ENCODE measurements around the gene LMO1. TPM values are rescaled to one million over a fixed set of nuclear protein-coding genes. Genes with fewer than 3 reads are reported as not detected.

Gene LMO1
- total RNA-seq, 1 experiment from 2014 or later: not detected

- no peak overlapping the region for H3K4me3 Mint-ChIP-seq (ENCODE audit: unreplicated experiment)
- no peaks in the 10 kb centered on the region for H3K9me3 Mint-ChIP-seq (ENCODE audit: unreplicated experiment)
- intact Hi-C loops (cut with micrococcal nuclease): no loop called here
- CTCF ChIA-PET: interaction anchor here (0.6 to 11.6 kb wide), 9 partner anchors 8 to 369 kb away, joined by 3 to 101 read pairs (median 3); partner anchors contain the start of gene LMO1
- no peak for DNase-seq (ENCODE audit: unreplicated experiment)
- H3K27ac Mint-ChIP-seq (ENCODE audit: low read depth, unreplicated experiment): no peak overlapping the region
- no peaks in the 10 kb centered on the region for H3K36me3 Mint-ChIP-seq (ENCODE audit: insufficient read depth, unreplicated experiment)
- H3K4me1 Mint-ChIP-seq (ENCODE audit: insufficient read depth, unreplicated experiment): no peaks in the 10 kb centered on the region
- POLR2A ChIA-PET: interaction anchor here (0.7 kb wide), 1 partner anchor 1848 kb away, joined by 3 read pairs; no protein-coding TSS in a partner anchor
- H3K27me3 Mint-ChIP-seq (ENCODE audit: insufficient read depth, unreplicated experiment): peaks cover 32% of the 10 kb centered on the region
- BruUV-seq (replicated peaks): no TSS peak
- TF ChIP-seq CTCF (IDR thresholded peaks at IDR 0.05; ENCODE audit: unreplicated experiment): no peak
These were observed 60.3 kb downstream of the LMO1 start for GRCh38 chr11:8203414-8203715.

- DNase-seq (ENCODE audit: unreplicated experiment): no peak
- TF ChIP-seq CTCF (IDR thresholded peaks at IDR 0.05; ENCODE audit: unreplicated experiment): no peak
- intact Hi-C loops (cut with micrococcal nuclease): no loop called here
- Mint-ChIP-seq H3K4me1 (ENCODE audit: insufficient read depth, unreplicated experiment) (no peaks in the 10 kb centered on the region), H3K9me3 (ENCODE audit: unreplicated experiment) (no peaks in the 10 kb centered on the region), H3K36me3 (ENCODE audit: insufficient read depth, unreplicated experiment) (no peaks in the 10 kb centered on the region), H3K27me3 (ENCODE audit: insufficient read depth, unreplicated experiment) (peaks cover 38% of the 10 kb centered on the region), H3K27ac (ENCODE audit: low read depth, unreplicated experiment) (no peak overlapping the region), H3K4me3 (ENCODE audit: unreplicated experiment) (no peak overlapping the region)
- POLR2A ChIA-PET: interaction anchor here (0.7 kb wide), 1 partner anchor 1848 kb away, joined by 3 read pairs; no protein-coding TSS in a partner anchor
- BruUV-seq (replicated peaks): no TSS peak
- CTCF ChIA-PET: interaction anchor here (0.7 to 11.6 kb wide), 9 partner anchors 8 to 369 kb away, joined by 3 to 101 read pairs (median 5); partner anchors contain the start of gene LMO1
These were observed 60.9 kb downstream of the LMO1 start for GRCh38 chr11:8202516-8203413.

- CTCF ChIA-PET: interaction anchor here (1.0 to 11.6 kb wide), 6 partner anchors 7 to 103 kb away, joined by 3 to 101 read pairs (median 6); partner anchors contain the start of gene LMO1
- no peak overlapping the region for H3K27ac Mint-ChIP-seq (ENCODE audit: low read depth, unreplicated experiment)
- H3K36me3 Mint-ChIP-seq (ENCODE audit: insufficient read depth, unreplicated experiment): no peaks in the 10 kb centered on the region
- no peaks in the 10 kb centered on the region for H3K4me1 Mint-ChIP-seq (ENCODE audit: insufficient read depth, unreplicated experiment)
- BruUV-seq (replicated peaks): no TSS peak
- POLR2A ChIA-PET: interaction anchor here (0.8 kb wide), 1 partner anchor 62 kb away, joined by 3 read pairs; the partner anchor contains the start of gene LMO1
- intact Hi-C loops (cut with micrococcal nuclease): no loop called here
- H3K9me3 Mint-ChIP-seq (ENCODE audit: unreplicated experiment): no peaks in the 10 kb centered on the region
- peaks cover 39% of the 10 kb centered on the region for H3K27me3 Mint-ChIP-seq (ENCODE audit: insufficient read depth, unreplicated experiment)
- no peak overlapping the region for H3K4me3 Mint-ChIP-seq (ENCODE audit: unreplicated experiment)
- no peak for DNase-seq (ENCODE audit: unreplicated experiment)
- TF ChIP-seq CTCF (IDR thresholded peaks at IDR 0.05; ENCODE audit: unreplicated experiment): no peak
These were observed 61.9 kb downstream of the LMO1 start for GRCh38 chr11:8201644-8202365.

GRCh38 chr11:8199676-8200075, 64.0 kb downstream of the LMO1 start:
- ChIA-PET CTCF (interaction anchor here (2.8 kb wide), 1 partner anchor 20 kb away, joined by 10 read pairs; no protein-coding TSS in a partner anchor), POLR2A (no interaction called here)
- H3K27ac Mint-ChIP-seq (ENCODE audit: low read depth, unreplicated experiment): no peak overlapping the region
- H3K27me3 Mint-ChIP-seq (ENCODE audit: insufficient read depth, unreplicated experiment): peaks cover 55% of the 10 kb centered on the region
- TF ChIP-seq CTCF (IDR thresholded peaks at IDR 0.05; ENCODE audit: unreplicated experiment): no peak
- no TSS peak for BruUV-seq (replicated peaks)
- intact Hi-C loops (cut with micrococcal nuclease): no loop called here
- DNase-seq (ENCODE audit: unreplicated experiment): no peak
- H3K36me3 Mint-ChIP-seq (ENCODE audit: insufficient read depth, unreplicated experiment): no peaks in the 10 kb centered on the region
- no peak overlapping the region for H3K4me3 Mint-ChIP-seq (ENCODE audit: unreplicated experiment)
- H3K4me1 Mint-ChIP-seq (ENCODE audit: insufficient read depth, unreplicated experiment): no peaks in the 10 kb centered on the region
- H3K9me3 Mint-ChIP-seq (ENCODE audit: unreplicated experiment): no peaks in the 10 kb centered on the region
